ENCODE measurements around the gene CPO.

Gene CPO

DNA sequence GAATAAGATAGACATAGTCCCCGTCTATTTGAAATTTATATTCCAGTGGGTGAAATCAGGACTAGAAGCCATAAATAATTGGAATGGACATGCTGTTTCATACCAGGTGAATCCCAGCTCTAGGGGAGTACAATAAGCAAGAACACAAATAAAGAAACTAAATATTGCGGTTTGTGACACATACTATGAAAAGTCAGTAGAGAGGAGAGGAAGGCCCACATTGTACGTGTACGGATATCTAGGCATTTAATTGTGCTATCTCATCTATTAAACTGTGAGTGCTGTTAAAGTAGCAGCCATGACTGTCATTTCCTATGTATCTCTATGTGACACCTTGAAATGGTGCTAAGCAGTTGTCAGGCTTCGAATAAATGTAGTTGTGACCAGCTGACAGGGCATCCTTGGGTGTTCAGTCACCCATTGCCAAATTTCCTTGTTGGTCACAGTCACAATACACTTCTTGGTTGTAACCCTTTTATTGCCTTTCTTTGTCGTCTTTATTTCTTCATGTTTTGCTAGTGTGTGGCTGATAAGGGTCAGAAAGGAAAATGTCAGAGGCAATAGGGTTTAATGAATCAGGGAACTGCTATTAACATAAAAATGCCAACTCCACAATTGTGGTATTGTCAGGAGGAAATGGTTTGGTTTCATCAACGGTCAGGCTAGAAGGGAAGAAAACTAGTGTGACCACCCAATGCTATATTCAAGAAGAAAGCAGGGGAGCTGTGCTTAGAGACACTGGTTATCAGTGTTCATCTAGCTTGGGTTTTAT is 31.5 kb downstream of the CPO start:
- in situ Hi-C loops (cut with MboI; ENCODE audit: low pct_unique_long_range_greater_than_20kb, low sequenced_read_pairs) = no loop called here
- no peak for DNase-seq

GRCh38 chr2:206971805-206972204 is 32.5 kb downstream of the CPO start:
- in situ Hi-C loops (cut with MboI; ENCODE audit: low pct_unique_long_range_greater_than_20kb, low sequenced_read_pairs) = no loop called here
- DNase-seq = no peak

GRCh38 chr2:206974551-206974950 is 35.2 kb downstream of the CPO start:
- DNase-seq = no peak
- in situ Hi-C loops (cut with MboI; ENCODE audit: low pct_unique_long_range_greater_than_20kb, low sequenced_read_pairs) = no loop called here

- in situ Hi-C loops (cut with MboI; ENCODE audit: low pct_unique_long_range_greater_than_20kb, low sequenced_read_pairs) = loop anchor here (25.0 kb wide), 1 partner anchor 484 kb away; no protein-coding TSS in a partner anchor
- DNase-seq = no peak
Observed at GRCh38 chr2:206978746-206979145, 39.4 kb downstream of the CPO start.

DNA sequence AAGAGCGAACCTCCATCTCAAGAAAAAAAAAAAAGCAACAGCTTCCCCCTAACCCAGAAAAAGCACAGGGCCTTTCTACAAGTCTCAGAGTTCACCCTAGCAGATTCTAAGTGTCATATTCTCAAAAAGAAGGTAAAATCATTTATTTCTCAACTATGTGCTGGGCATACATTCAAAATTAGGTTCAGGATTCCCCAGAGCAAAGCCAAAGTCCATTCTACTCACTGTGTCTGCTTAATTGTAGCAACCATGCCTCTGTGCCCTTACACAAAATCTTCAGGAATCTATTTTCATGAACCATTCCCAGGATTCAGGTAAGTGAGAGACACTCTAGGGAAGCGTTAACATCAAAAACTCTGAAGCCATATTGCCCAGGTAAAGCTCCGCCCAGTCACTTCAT is 40.0 kb downstream of the CPO start:
- DNase-seq = no peak
- in situ Hi-C loops (cut with MboI; ENCODE audit: low pct_unique_long_range_greater_than_20kb, low sequenced_read_pairs) = loop anchor here (25.0 kb wide), 1 partner anchor 483 kb away; no protein-coding TSS in a partner anchor

- in situ Hi-C loops (cut with MboI; ENCODE audit: low pct_unique_long_range_greater_than_20kb, low sequenced_read_pairs) = loop anchor here (25.0 kb wide), 1 partner anchor 482 kb away; no protein-coding TSS in a partner anchor
- no peak for DNase-seq
Observed at GRCh38 chr2:206979922-206980321, 40.6 kb downstream of the CPO start.

GRCh38 chr2:206980413-206980812 is 41.1 kb downstream of the CPO start:
- in situ Hi-C loops (cut with MboI; ENCODE audit: low pct_unique_long_range_greater_than_20kb, low sequenced_read_pairs) = loop anchor here (25.0 kb wide), 1 partner anchor 482 kb away; no protein-coding TSS in a partner anchor

GRCh38 chr2:206981086-206981674 is 41.9 kb downstream of the CPO start:
- DNase-seq = no peak
- in situ Hi-C loops (cut with MboI; ENCODE audit: low pct_unique_long_range_greater_than_20kb, low sequenced_read_pairs) = loop anchor here (25.0 kb wide), 1 partner anchor 481 kb away; no protein-coding TSS in a partner anchor

More at GRCh38 chr2:206980413-206980812, 41.1 kb downstream of the CPO start:
- DNase-seq = no peak

DNA sequence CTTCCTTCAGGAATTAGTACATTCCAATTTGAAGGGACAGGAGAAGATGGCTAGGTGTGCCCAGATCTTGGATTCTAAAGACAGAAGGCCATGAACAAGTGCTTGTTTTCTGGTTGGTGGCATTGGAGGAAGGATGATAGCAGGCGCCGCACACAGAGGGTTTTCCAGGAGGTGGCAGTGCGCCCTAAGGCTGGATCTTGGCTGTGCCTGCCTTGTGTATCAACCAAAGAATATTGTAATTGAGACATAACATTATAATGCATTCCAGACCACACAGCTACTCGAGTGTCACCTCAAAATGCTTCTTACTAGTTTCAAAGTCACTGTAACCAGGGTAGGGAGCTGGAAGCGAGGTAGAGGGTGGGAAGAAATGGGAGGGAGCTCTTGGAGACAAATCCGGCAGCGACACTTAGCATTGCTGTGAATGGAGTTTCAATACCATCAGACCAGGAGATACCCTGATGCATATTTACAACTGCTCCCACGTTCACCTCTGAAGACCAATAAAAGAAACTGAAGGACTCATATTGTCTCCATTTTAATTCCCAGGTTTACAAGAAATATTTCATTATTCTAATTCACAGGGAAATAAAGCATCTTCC is 42.5 kb downstream of the CPO start:
- DNase-seq = peak; percentile 80
- in situ Hi-C loops (cut with MboI; ENCODE audit: low pct_unique_long_range_greater_than_20kb, low sequenced_read_pairs) = loop anchor here (25.0 kb wide), 1 partner anchor 480 kb away; no protein-coding TSS in a partner anchor

DNA sequence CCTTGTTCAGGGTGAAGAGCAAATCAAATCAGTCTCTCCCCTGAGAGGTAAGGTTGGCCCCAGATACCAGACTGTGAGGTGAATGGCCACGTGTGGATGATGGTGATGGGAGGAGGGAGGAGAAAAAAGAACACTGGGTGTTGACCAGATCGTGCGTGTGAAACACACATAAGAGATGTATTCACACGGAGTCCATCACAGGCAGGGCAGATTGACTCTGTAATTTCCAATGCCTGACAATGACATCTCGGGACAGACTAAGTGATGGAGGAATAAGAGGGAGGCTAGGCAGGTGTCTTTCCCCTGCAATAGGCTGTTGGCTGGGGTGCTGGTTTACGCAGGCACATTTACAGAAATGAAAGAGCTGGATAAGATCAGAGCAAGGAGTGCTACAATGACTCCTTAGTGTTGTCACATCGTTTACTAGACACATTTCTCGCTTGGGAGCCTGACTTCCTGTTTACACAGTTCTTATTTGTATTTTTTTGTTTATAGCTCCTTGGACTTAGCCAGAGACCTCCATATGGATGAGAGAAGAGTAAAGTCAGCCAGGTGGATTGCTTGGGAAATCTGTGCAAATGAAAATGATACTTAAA is 43.1 kb downstream of the CPO start:
- in situ Hi-C loops (cut with MboI; ENCODE audit: low pct_unique_long_range_greater_than_20kb, low sequenced_read_pairs) = loop anchor here (25.0 kb wide), 1 partner anchor 480 kb away; no protein-coding TSS in a partner anchor
- DNase-seq = no peak

DNA sequence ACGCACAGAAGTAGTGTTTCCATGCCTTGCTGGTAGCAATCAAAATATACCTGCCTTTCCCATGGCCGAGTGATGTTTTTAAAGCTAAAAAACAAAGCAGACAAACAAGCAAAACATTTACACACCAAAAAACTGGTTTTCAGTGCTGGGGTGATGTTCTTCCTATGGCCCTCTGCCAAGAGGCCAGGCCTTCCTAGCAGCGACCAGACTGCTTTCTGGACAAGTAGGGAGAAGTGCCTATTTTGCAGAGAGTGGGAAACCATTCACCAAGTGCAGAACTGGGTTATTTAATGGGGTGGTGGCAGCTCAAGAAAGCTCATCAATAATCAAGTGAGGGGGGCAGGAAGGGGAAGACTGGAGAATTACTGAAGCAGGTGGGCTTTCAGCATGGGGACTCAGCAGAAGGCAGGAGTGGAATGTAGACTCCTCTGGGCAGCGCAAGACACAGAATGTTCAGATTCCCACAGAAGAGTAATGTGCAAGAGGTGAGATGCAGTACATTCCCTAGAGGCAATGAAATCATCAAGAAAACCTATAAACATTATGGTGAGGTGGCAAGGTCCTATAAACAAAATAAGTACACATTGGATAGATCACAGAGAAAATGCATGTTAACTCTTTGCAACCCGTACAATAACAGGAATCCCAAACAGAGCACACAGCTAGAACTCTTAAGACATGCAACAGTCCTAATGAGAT is 44.0 kb downstream of the CPO start:
- DNase-seq = no peak
- in situ Hi-C loops (cut with MboI; ENCODE audit: low pct_unique_long_range_greater_than_20kb, low sequenced_read_pairs) = loop anchor here (25.0 kb wide), 1 partner anchor 479 kb away; no protein-coding TSS in a partner anchor

- peak; percentile 5 for DNase-seq
- in situ Hi-C loops (cut with MboI; ENCODE audit: low pct_unique_long_range_greater_than_20kb, low sequenced_read_pairs) = loop anchor here (25.0 kb wide), 1 partner anchor 478 kb away; no protein-coding TSS in a partner anchor
Observed at GRCh38 chr2:206984206-206984605, 44.9 kb downstream of the CPO start.

- in situ Hi-C loops (cut with MboI; ENCODE audit: low pct_unique_long_range_greater_than_20kb, low sequenced_read_pairs) = loop anchor here (25.0 kb wide), 1 partner anchor 475 kb away; no protein-coding TSS in a partner anchor
- DNase-seq = no peak
Observed at GRCh38 chr2:206986943-206987342, 47.6 kb downstream of the CPO start.

GRCh38 chr2:206987810-206988209 is 48.5 kb downstream of the CPO start:
- in situ Hi-C loops (cut with MboI; ENCODE audit: low pct_unique_long_range_greater_than_20kb, low sequenced_read_pairs) = loop anchor here (25.0 kb wide), 1 partner anchor 474 kb away; no protein-coding TSS in a partner anchor
- no peak for DNase-seq

- in situ Hi-C loops (cut with MboI; ENCODE audit: low pct_unique_long_range_greater_than_20kb, low sequenced_read_pairs) = loop anchor here (25.0 kb wide), 1 partner anchor 473 kb away; no protein-coding TSS in a partner anchor
- no peak for DNase-seq
Observed at GRCh38 chr2:206988884-206989283, 49.6 kb downstream of the CPO start.

GRCh38 chr2:206989311-206989710 is 50.0 kb downstream of the CPO start:
- in situ Hi-C loops (cut with MboI; ENCODE audit: low pct_unique_long_range_greater_than_20kb, low sequenced_read_pairs) = loop anchor here (25.0 kb wide), 1 partner anchor 473 kb away; no protein-coding TSS in a partner anchor
- DNase-seq = peak; percentile 38

DNA sequence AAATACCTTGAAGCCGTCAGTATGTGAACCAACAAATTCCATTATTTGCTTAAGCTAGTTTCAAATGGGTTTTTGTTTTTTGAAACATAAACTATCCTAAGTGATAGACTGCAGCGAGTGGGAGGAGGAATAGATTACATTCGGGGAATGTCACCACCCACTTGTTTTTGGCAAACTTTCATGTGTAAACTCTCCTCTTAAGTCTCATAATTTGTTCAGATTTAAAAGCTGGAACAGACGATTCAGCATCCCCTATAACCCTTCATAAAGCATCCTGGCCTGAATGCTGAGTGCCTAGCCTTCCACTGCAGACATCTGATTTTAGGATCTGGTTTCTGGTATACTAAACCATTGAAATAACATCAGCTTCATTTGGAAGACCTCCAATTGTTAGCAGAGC is 51.0 kb downstream of the CPO start:
- no peak for DNase-seq
- in situ Hi-C loops (cut with MboI; ENCODE audit: low pct_unique_long_range_greater_than_20kb, low sequenced_read_pairs) = loop anchor here (25.0 kb wide), 1 partner anchor 472 kb away; no protein-coding TSS in a partner anchor

- DNase-seq = no peak
- in situ Hi-C loops (cut with MboI; ENCODE audit: low pct_unique_long_range_greater_than_20kb, low sequenced_read_pairs) = loop anchor here (25.0 kb wide), 1 partner anchor 471 kb away; no protein-coding TSS in a partner anchor
Observed at GRCh38 chr2:206991070-206991469, 51.8 kb downstream of the CPO start.

Measured in KBM-7 (cell line).